ENCODE data around the gene CRELD1. TPM values are rescaled to one million over a fixed set of nuclear protein-coding genes. Genes with fewer than 3 reads are reported as not detected.

Gene CRELD1
- total and polyA plus RNA-seq, 2 of the 4 experiments (the other 2 are of a cell fraction) = 8.6 to 25.7 TPM

DNA sequence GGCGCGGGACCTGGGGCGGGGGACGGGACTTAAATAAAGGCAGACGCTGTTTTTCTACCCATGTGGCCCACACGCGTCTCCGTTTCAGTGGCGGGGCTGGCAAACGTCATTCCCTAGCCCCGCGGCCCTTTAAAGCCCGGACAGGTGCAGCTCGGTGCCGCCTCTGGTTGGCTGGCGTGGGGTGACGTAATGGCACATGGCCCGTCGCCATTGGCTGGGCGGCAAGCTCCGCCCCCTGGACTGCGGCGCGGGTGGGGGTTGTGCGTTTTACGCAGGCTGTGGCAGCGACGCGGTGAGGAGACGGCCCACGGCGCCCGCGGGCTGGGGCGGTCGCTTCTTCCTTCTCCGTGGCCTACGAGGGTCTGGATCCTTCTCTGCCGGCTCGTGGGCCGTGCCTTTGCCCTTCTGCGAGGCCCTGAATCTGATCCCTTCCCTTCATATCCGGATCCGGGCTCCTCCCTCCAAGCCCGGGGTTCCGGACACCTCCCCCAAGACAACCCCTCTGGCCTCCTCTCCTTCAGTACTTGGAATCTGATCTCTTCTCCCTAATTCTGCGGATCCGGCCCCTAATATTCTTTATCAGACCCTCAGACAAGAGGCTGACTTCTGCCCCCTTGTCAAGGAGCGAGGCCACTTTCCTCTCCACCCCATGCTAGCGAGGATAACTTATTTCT lies at the start of gene CRELD1 (continued):
- no peak for TF ChIP-seq CTCF (conservative IDR thresholded peaks at IDR 0.05; ENCODE audit: low read depth, low read length)
- TF ChIP-seq NFE2L2 (IDR thresholded peaks at IDR 0.05; ENCODE audit: low read depth, low read length) = no peak

Measured in IMR-90 (cell line).